ELF-1 (cell line): ENCODE results near the gene ASZ1.

Experiments
- DNase-seq: peaks from one replicate; pipeline ENCODE4 v3.0.0-alpha.2; 2016; ENCODE audit warnings: low read depth, low spot score

Gene ASZ1

DNA sequence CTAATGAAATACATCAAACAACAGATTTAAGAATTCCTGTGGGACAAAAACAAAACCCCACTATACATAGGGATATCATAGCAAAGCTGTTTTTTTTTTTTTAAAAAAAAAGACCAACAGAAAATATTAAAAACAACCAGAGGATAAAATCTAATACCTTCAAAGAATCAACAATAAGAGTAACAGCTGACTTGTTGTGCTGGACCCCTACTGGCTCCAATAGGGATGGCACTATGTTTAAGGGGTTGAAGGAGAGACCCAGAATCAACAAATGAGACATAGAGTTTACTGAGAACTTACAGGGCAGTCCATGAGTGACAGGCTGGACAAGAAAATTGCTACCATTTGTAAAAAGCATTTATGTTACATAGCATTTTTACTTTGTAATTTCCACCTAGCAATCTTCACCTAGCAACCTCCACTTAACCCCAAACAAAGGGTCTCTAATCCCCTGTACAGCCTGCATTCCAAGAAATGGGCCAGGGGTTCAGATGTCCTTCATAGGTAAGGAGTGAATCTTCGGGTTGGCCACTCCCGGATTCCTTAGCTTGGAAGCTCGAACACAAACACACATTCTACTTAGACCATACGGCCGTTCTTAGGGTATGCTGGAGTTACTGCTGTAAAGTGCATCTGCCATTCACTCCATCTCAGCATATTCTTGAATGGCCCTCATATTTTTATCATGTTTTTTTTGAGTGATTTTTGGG, 25.8 kb downstream of the ASZ1 start:
- no peak for DNase-seq

DNA sequence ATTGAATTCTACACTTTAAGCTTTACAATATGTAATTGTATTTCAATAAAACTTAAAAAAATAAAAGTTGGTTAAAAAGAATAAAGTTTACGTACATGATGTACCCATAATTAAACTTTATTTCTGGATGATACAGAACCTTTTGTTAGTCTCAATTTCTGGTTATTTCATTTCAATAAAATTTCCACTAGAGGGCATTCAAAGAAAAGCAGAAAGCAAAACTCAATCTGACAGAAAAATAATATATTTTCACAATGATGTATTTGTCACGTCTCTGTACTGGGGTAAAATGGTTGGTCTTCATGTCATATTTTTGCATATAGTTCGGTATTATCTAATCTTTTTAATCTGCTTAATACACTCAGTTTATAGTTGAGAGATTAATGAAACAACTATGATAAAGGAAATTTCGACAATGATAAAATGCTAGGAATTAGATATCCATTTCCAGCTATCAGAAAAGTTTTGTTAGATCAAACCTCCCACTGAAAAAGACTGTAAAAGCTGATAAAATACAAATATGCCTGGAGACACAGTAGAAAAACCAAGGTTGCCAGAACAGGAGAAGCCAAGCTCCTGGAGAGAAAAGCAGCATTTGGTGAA, 27.4 kb downstream of the ASZ1 start:
- DNase-seq, result no peak

DNA sequence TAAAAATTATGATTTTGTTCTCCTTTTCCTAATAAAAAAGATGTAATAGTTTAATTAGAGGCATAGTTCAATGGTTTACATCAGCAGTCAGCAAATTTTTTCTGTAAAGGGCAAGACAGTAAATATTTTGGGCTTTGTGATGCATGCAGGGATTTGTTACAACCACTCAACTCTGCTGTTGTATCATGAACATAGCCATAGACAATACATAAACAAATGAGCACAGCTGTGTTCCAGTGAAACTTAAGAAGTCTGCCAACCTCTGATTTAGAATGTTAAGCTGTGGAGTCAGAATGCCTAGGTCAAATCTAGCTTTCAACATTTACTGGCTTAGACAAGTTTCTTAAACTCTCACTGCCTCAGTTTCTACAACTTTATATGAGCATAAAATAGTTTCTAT, 31.6 kb downstream of the ASZ1 start:
- no peak for DNase-seq

DNA sequence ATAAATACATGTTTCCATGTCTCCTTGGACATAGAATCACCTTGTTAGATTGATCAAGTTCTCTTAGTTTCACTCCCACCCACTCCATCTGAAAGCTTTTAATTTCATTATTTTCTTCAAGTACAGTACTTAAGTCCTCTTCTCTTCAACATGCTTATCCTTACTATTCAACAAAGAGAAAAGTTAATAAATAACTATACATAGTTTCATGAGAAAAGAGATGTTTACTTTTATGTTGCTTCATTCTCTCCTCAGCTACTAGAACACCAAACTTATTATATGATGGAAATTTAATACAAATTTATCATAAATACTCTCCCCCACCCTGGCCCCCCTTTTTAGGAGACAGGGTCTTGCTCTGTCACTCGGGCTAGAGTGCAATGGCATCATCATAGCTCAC, 33.5 kb downstream of the ASZ1 start:
- no peak for DNase-seq

DNA sequence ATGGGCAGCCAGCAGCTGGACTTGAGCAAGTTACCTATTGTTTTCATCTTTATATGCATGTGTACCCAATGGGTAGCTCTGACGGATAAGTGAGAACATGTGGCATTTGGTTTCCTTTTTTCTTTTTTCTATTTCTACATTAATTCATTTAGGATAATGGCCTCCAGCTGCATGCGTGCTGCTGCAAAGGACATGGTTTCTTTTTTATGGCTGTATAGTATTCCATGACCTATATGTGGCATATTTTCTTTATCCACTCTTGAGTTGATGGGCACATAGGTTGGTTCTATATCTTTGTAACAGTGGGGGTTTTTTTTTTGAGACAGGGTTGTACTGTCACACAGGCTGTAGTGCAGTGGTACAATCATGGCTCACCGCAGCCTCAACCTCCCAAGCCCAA, 37.4 kb downstream of the ASZ1 start:
- no peak for DNase-seq

DNA sequence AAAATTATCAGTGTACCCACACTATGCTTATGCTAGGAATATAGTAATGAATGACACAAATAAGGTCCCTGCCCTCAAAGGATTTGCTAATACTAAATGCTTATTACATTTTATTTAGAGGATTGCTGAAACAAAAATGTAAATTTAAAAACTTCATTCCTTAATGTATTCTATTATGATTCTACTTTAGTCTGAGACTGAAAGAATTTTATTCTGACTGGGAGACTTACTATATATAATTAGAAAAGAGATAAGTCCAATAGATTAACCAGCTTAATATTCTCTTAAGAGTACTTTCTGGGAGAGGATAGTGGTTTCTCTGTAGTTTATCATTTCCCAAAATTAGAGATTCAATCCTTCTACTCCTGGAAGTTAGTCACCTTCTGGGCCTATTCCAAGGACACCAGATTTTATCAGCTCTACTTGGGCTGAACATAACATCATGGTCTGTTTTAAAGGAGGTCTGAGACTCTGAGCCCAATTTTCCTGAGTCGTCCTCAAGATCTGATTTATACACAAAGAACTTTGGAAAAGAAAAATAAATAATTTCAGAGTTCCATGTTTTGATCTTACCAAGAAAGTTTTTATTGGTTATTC, 41.1 kb downstream of the ASZ1 start:
- DNase-seq, result no peak

DNA sequence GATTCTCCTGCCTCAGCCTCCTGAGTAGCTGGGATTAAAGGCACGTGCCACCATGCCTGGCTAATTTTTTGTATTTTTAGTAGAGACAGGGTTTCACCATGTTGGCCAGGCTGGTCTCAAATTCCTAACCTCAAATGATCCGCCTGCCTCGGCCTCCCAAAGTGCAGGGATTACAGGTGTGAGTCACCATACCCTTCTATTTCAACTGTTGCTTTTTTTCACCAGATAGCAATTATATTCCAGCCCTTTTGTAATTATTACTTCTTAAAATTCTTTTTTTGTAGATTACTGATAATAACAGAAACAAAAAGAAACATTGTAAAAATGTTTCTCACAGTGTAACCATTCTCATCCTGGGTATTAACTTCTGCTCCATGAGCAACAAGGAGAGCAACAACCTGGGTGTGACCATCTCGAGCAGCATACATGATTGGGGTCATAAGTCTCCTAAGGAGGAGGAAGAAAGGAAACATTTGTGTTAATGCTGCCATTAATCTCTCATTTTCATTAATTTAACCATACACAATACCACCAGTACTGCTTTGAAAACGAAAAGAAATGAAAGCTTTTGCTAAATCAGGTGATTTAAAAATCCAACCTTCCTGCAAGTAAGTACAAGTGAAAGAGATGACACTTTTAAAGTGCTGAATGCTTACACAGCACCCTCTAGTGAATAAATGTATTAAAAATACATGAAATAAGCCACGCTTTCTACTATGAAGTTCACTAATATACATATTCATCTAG, 41.8 kb downstream of the ASZ1 start:
- no peak for DNase-seq

DNA sequence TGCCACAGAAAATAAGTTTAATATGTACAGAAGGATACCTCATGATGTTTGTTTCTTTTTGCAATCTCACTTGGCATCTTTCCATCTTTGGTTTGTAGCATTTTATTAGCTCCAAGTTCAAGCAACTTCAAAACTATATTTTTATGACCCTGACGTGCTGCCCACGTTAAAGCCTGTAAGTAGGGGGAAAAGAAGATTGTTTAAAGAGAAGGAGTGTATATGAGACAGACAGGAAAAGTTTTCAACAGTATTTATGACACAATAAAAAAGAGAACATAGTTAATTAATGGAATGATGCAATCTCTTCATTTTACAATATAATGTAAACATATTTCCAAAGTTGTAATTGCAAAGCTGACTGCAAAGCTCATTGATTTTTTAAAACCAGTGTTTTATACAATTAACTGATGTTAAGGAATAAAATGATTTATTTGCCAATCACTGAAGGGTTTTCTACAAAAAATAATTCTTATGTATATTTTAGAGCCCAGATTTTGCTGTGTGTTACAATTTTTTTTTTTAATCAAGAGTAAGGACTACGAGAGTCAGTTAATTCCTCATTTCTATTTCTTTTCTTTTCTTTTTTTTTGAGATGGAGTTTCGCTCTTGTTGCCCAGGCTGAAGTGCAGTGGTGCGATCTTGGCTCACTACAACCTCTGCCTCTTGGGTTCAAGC, 42.5 kb downstream of the ASZ1 start:
- no peak for DNase-seq

DNA sequence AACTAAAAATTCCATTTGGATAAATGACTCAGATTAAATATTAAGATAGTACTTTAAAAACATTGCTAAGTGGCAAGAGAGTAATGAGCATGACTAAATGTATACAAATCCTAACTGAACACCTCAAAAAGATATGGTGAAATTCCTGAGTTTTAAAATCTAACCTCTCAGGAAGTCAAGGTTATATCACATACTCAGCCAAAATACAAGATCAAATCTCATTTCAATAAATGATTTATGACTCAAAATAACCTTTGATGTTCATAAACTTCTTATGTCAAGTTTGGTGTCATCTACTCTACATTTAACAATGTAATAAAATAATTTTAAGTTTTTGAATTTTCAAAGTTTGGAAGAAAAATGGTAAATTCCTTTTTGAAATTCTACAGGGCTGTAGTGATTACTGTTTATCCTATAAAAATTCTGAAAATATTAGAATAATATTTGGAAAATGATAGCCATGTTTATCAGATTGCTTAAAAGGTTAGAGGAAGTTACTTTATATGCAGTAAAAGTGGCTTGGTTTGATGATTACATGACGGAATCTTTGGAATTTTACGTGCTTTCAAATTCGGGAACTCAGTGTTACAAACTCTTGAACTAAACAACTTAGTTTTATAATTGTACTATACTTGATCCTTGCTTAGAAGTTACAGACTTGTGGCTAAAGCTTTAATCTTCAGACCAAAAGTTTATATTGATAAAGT, 43.7 kb downstream of the ASZ1 start:
- DNase-seq, result no peak

DNA sequence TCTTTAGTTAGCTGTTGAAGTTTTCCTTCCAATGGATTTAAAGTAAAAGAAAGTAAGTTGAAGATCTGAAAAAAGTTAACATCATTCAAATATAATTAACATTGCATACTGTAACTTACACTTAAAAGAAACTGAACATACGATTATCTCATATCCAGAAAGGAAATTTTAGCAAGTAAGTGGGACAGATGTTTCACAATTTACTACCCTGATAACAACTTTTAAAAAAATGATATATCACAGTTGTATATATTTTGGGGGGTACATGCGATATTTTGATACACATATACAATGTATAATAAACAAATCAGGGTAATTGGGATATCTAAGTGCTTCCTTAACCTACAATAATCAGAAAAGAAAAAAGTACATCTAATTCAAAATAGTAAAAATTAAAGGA, 44.2 kb downstream of the ASZ1 start:
- no peak for DNase-seq

DNA sequence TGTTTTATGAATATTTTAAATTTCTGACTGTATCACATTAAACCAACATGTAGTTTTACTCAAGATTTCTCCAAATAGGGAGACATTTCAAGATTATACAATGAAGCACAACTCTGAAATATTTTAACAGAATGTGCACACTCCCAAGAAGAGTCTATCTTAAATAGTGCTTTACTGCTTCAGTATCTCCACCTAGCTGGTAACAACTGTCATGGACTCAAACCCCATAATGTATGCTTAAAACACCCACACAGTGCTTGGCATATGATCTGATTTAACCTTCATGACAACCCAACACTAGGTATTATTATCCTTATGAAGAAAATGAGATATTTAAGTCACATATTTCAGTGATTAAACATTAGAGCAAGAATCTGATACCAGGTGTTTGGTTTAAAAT, 45.9 kb downstream of the ASZ1 start:
- DNase-seq, result no peak

DNA sequence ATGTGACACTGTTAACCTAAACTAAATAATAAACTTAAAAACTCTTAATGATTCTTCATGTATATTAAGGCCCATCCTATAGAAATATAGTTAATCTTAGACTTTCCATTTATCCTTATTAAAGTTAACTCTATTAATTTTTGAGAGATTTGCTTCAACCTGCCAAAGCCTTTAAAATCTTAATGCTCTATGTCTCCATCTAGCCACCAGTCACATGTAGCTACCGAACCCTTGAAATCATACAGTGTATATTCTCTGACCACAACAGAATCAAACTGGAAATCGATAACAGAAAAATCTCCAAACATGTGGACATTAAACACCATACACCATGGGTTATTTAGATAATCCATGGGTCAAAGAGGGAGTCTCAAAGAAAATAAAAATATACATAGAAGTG, 51.9 kb downstream of the ASZ1 start:
- no peak for DNase-seq

DNA sequence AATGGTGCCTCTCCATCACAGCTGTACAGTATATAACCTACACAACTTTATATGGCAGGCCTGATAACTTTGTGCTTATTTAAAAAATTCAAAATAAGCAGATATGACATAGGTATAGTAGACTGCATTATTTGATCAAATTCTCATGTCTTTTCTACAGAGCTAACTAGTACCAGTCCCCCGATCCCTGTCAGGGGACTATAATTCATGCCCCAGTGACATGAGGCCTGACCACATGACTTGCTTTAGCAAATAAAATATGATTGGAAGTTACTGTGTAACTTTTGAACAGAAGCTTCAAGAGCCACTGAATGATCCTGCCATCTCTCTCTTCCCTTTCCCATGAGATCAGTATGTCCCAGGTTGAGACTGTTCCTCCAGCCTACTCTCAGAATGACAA, 55.2 kb downstream of the ASZ1 start:
- DNase-seq, result no peak

DNA sequence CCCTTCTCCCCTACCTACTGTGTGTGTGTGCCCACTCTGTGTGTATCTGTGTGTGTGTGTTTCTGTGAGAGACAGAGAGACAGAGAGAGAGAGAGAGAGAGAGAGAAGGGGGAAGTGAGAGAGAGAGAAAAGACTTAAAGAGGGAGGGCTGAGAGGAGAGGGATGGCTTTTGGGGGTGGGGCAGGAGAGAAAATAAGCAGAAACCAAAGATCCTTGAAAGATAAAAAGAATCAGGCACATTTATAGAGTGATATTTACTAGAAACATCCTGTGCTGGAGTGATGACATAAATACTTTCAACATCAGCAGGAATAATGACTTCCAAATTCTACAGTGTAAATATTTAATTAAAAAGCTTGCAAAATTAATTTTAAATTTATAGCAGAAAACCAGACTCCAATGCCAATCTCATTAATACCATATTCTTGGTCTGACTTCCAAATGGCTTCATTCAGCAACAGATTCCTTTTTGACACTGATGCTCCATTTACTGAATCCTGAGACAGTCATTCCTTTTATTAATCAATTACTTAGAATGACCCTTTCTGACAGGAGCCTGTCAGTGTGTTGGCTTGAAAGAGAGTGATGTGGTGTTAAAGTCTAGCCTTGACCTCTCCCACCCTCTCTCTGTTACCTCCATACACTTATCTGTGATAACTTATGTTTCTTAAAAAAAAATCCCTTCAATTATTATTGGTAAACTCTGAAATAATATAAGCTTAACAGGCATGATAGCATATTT, 62.8 kb downstream of the ASZ1 start:
- no peak for DNase-seq

DNA sequence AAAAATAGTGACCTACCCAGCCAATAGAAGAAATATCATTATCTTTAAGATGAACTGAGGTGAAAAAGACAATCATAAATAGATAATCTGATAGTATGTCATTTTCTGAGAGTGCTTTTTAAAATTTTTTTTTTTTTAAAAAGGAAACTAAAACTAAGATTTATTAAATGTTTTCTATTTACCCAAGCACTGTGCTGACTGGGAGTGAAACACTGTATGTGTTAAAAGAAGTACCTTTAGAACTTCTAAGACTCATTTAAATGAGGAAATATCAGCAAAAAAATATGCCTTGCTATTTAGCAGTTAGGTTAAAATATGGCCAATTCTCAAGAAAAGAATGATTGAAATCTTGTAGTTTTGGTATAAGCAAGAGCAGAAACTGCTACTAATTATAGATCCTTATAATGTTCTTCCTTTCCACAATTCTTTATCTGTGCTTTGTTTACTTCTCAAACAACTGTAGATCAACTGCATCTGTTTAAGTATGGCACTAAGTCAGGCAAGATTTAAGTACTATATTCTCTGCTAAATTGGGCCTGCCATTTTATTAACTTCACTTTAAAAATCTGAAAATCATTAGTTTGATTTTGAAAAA, 64.9 kb downstream of the ASZ1 start:
- no peak for DNase-seq

DNA sequence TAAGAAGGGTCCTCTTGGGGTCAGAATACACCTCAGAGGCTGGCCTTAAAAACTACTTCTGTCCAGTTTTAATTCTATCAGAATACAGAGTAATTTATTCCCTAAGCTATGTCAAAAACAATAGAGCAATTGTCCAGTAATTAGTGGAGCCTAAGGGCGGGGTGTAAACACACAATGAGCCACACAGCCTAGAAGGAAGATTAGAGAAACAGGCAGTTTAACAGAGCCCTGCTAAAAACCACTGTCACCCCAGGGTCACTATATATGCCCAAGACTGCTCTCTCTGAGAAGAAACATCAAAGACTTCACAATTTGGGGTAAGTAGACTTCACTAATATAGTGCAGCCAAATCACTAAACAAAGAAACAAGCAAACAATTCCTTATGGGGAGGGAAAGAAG, 77.3 kb downstream of the ASZ1 start:
- DNase-seq, result peak; percentile 5

DNA sequence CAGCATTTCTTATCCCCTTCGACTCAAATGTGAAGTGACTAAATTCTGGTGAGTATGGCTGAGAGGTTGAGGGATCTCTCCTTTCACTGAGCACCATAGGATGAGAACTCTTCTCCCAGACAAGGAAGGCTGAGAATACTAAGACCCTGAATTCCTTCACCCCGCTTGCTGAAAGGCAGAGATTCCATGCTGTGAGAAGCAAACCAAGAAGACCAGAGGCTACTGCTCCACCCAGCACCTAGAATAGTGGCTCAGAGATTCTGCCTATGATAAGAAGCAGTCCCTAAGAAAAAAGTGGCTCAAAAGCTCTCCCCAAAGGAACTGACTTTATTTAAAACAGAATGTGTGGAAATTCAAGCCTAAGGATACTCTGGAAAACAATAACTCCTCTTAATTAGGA, 77.7 kb downstream of the ASZ1 start:
- peak; percentile 18 for DNase-seq

DNA sequence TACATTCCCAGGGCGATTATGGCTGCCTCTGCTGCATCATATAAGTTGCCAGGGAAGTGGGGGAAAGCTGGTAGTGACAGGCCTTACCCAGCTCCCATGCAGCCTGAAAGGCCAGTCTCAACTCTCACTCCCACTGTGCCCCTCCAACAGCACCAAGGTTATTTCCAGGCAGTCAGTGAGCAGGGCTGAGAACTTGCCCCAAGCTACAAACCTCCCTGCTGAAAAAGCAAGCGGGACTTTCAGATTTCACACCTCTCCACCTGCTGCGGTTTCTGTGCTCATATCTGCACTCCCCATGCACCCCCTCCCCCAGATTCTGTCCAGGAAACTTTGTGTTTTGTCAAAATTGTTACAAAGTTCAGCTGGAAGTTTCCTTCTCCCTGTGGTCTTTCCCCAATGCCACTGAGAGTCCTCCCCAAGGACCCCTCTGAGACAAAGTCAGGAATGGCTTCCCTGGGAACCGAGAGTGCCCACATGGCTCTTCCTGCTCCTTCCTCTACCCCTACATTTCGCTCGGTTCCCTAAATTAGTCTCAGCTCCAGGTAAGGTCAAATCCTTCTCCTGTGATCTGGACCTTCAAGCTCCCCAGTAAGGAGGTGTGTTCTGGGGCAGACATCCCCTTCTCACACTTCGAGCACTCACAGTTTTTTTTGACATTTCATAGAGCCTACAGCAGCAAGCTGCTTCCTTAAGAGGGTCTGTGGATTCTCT, 79.2 kb downstream of the ASZ1 start:
- DNase-seq, result no peak

DNA sequence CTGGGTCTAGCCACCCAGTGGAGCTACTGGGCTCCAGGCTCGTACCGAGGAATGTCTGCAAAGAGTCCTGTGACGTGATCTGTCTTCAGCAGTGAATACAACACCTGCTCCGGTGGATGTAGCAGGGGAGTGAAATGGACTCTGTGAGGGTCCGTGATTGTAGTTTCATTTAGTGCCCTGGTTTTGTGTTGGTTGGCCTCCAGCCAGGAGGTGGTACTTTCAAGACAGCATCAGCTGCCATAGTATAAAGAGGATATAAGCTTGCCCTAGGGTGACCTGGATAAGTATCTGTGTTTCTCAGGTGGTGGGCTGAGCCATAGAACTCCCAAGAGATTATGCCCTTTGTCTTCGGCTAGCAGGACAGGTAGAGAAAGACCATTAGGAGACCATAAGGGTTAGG, 79.8 kb downstream of the ASZ1 start:
- no peak for DNase-seq

DNA sequence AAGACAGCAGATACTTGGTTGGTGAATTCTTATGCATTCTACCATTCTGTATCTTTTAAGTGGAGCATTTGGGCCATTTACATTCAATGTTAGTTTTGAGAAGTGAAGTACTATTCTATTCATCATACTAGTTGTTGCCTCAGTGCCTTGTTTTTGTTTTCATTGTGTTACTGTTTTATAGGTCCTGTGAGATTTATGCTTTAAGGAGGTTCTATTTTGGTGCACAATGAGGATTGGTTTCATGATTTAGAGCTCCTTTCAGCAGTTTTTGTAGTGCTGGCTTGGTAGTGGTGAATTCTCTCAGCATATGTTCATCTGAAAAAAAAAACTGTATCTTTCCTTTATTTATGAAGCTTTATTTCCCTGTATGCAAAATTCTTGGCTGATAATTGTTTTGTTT, 81.1 kb downstream of the ASZ1 start:
- no peak for DNase-seq
